GM12892 (cell line): ENCODE results near the gene KCNAB1.

Experiments used
- DNase-seq: peaks from one replicate; pipeline ENCODE4 v3.0.0; 2011; ENCODE audit not compliant: insufficient read length
- FAIRE-seq: peaks from 2 replicates; lab custom pipeline; 2011; peaks lifted over from hg19 to GRCh38; lab: Jason Lieb, UNC
- POLR2A ChIP-seq: IDR thresholded peaks from 2 replicates; pipeline ENCODE4 v1.6.1; 2011; ENCODE audit warnings: low read depth, low read length, control low read depth
- POLR2AphosphoS5 ChIP-seq: IDR thresholded peaks from 2 replicates; pipeline ENCODE4 v1.6.1; 2011; ENCODE audit warnings: low read depth, low read length, control low read depth
- TAF1 ChIP-seq: IDR thresholded peaks from 2 replicates; pipeline ENCODE4 v1.6.1; 2011; ENCODE audit warnings: low read depth, mild to moderate bottlenecking, control low read depth, low read length, borderline replicate concordance

KCNAB1 gene

GRCh38 chr3:156576651-156577348 lies 456.4 kb downstream of the KCNAB1 start:
- TF ChIP-seq POLR2AphosphoS5: no peak
- no peak for TF ChIP-seq POLR2A
- TF ChIP-seq TAF1: no peak
- FAIRE-seq: no peak

GRCh38 chr3:156577736-156578135 lies 457.4 kb downstream of the KCNAB1 start:
- TF ChIP-seq TAF1 (no peak), POLR2AphosphoS5 (no peak), POLR2A (no peak)
- DNase-seq (no peak), FAIRE-seq (no peak)

More at GRCh38 chr3:156576651-156577348, 456.4 kb downstream of the KCNAB1 start:
- DNase-seq: no peak

- DNase-seq (no peak), FAIRE-seq (no peak)
These were observed 459.1 kb downstream of the KCNAB1 start for GRCh38 chr3:156579427-156579851.

GRCh38 chr3:156581033-156581432 lies 460.7 kb downstream of the KCNAB1 start:
- FAIRE-seq (no peak), DNase-seq (no peak)
- TF ChIP-seq POLR2A (no peak), POLR2AphosphoS5 (no peak), TAF1 (no peak)

More at GRCh38 chr3:156579427-156579851, 459.1 kb downstream of the KCNAB1 start:
- TF ChIP-seq POLR2A (no peak), POLR2AphosphoS5 (no peak), TAF1 (no peak)

- DNase-seq (no peak), FAIRE-seq (no peak)
- TF ChIP-seq POLR2AphosphoS5 (no peak), TAF1 (no peak), POLR2A (no peak)
These were observed 461.6 kb downstream of the KCNAB1 start for GRCh38 chr3:156581954-156582353.

- DNase-seq: no peak
- FAIRE-seq: peak; percentile 56
- no peak for TF ChIP-seq POLR2AphosphoS5
- no peak for TF ChIP-seq POLR2A
- TF ChIP-seq TAF1: no peak
These were observed 462.3 kb downstream of the KCNAB1 start for GRCh38 chr3:156582532-156583183.

- DNase-seq (no peak), FAIRE-seq (no peak)
- no peak for TF ChIP-seq TAF1
- TF ChIP-seq POLR2AphosphoS5: no peak
- TF ChIP-seq POLR2A: no peak
These were observed 463.1 kb downstream of the KCNAB1 start for GRCh38 chr3:156583469-156583868.

- TF ChIP-seq TAF1 (no peak), POLR2A (no peak), POLR2AphosphoS5 (no peak)
- DNase-seq (no peak), FAIRE-seq (peak; percentile 24)
These were observed 466.8 kb downstream of the KCNAB1 start for GRCh38 chr3:156586905-156587759.

GRCh38 chr3:156587760-156588069 lies 467.3 kb downstream of the KCNAB1 start:
- FAIRE-seq: peak; percentile 48
- TF ChIP-seq POLR2AphosphoS5 (no peak), POLR2A (no peak), TAF1 (no peak)

More at GRCh38 chr3:156587760-156588069, 467.3 kb downstream of the KCNAB1 start:
- no peak for DNase-seq
